NCI-H2171 treated with DMSO at 0.1 percent for 48 hours (cell line): Measurements from ENCODE around the gene EPB41L4B.
A peak's percentile ranks its signal among the peaks of the same experiment; 100 is the strongest.

Experiments
- DNase-seq: peaks from one replicate; lab custom pipeline; 2025; lab: John Stamatoyannopoulos, UW

The EPB41L4B gene

GRCh38 chr9:109270441-109270840, 50.4 kb downstream of the EPB41L4B start:
- no peak for DNase-seq

GRCh38 chr9:109269839-109270238, 51.0 kb downstream of the EPB41L4B start:
- DNase-seq, result no peak

GRCh38 chr9:109269081-109269480, 51.8 kb downstream of the EPB41L4B start:
- no peak for DNase-seq

- no peak for DNase-seq
Measured at GRCh38 chr9:109267555-109267954, 53.3 kb downstream of the EPB41L4B start.

GRCh38 chr9:109264877-109265587, 55.8 kb downstream of the EPB41L4B start:
- peak; percentile 76 for DNase-seq

GRCh38 chr9:109263358-109263757, 57.5 kb downstream of the EPB41L4B start:
- DNase-seq, result no peak

GRCh38 chr9:109258481-109259302, 62.2 kb downstream of the EPB41L4B start:
- peak; percentile 93 for DNase-seq

- DNase-seq, result no peak
Measured at GRCh38 chr9:109256336-109256735, 64.5 kb downstream of the EPB41L4B start.

GRCh38 chr9:109255394-109255793, 65.5 kb downstream of the EPB41L4B start:
- DNase-seq, result no peak

GRCh38 chr9:109254317-109254716, 66.5 kb downstream of the EPB41L4B start:
- DNase-seq, result no peak

GRCh38 chr9:109253637-109254284, 67.1 kb downstream of the EPB41L4B start:
- no peak for DNase-seq

- no peak for DNase-seq
Measured at GRCh38 chr9:109253241-109253636, 67.6 kb downstream of the EPB41L4B start.

- DNase-seq, result no peak
Measured at GRCh38 chr9:109252291-109252690, 68.6 kb downstream of the EPB41L4B start.

- DNase-seq, result no peak
Measured at GRCh38 chr9:109251776-109252106, 69.1 kb downstream of the EPB41L4B start.

GRCh38 chr9:109251080-109251775, 69.6 kb downstream of the EPB41L4B start:
- DNase-seq, result peak; percentile 66

GRCh38 chr9:109250771-109251079, 70.1 kb downstream of the EPB41L4B start:
- no peak for DNase-seq

- no peak for DNase-seq
Measured at GRCh38 chr9:109250311-109250741, 70.5 kb downstream of the EPB41L4B start.

- DNase-seq, result no peak
Measured at GRCh38 chr9:109249615-109250014, 71.2 kb downstream of the EPB41L4B start.

GRCh38 chr9:109248133-109248581, 72.7 kb downstream of the EPB41L4B start:
- no peak for DNase-seq

GRCh38 chr9:109247228-109247627, 73.6 kb downstream of the EPB41L4B start:
- no peak for DNase-seq

GRCh38 chr9:109246533-109246932, 74.3 kb downstream of the EPB41L4B start:
- no peak for DNase-seq

- no peak for DNase-seq
Measured at GRCh38 chr9:109245310-109245897, 75.5 kb downstream of the EPB41L4B start.
